HepG2 (cell line): ENCODE data around the gene TMEM183A. TPM values are rescaled to one million over a fixed set of nuclear protein-coding genes. Genes with fewer than 3 reads are reported as not detected.

ENCODE experiments used
- FOSL2 ChIP-seq: sonication (generic); formaldehyde crosslinking; IDR thresholded peaks from 2 replicates; pipeline ENCODE4 v1.4.0; 2020; ENCODE audit warnings: missing genetic modification reagents
- IRF1 ChIP-seq: sonication (generic); formaldehyde crosslinking; IDR thresholded peaks from 2 replicates; pipeline ENCODE4 v1.4.0; 2020; ENCODE audit warnings: low read depth, mild to moderate bottlenecking, missing genetic modification reagents
- LBX2 ChIP-seq: sonication (generic); formaldehyde crosslinking; IDR thresholded peaks from 2 replicates; pipeline ENCODE4 v1.5.0; 2020; ENCODE audit warnings: missing genetic modification reagents, mild to moderate bottlenecking, borderline replicate concordance
- RFXAP ChIP-seq: sonication (generic); formaldehyde crosslinking; IDR thresholded peaks from 2 replicates; pipeline ENCODE4 v1.4.0; 2020; ENCODE audit warnings: missing genetic modification reagents, borderline replicate concordance
- SNAPC4 ChIP-seq: sonication (generic); formaldehyde crosslinking; IDR thresholded peaks from 2 replicates; pipeline ENCODE4 v1.4.0; 2020; ENCODE audit warnings: mild to moderate bottlenecking, missing genetic modification reagents
- SRY ChIP-seq: sonication (generic); formaldehyde crosslinking; IDR thresholded peaks from 2 replicates; pipeline ENCODE4 v1.8.0; 2022; ENCODE audit warnings: mild to moderate bottlenecking, missing genetic modification reagents
- TARDBP ChIP-seq: sonication (generic); formaldehyde crosslinking; IDR thresholded peaks from 2 replicates; pipeline ENCODE4 v1.8.0; 2022; ENCODE audit warnings: mild to moderate bottlenecking, missing genetic modification reagents
- TBL1XR1 ChIP-seq: fragments of 150-350 bp; IDR thresholded peaks from 2 replicates; pipeline ENCODE4 v1.6.1; 2014; ENCODE audit warnings: borderline replicate concordance, low read length; ENCODE audit not compliant: partially characterized antibody
- TOE1 ChIP-seq: sonication (generic); formaldehyde crosslinking; IDR thresholded peaks from 2 replicates; pipeline ENCODE4 v1.4.0; 2020; ENCODE audit warnings: mild to moderate bottlenecking, missing genetic modification reagents
- ZBTB4 ChIP-seq: sonication (generic); formaldehyde crosslinking; IDR thresholded peaks from 2 replicates; pipeline ENCODE4 v1.4.0; 2020; ENCODE audit warnings: missing genetic modification reagents, mild to moderate bottlenecking, borderline replicate concordance
- ZMYM2 ChIP-seq: sonication (generic); formaldehyde crosslinking; IDR thresholded peaks from 2 replicates; pipeline ENCODE4 v1.8.0; 2022; ENCODE audit warnings: mild to moderate bottlenecking, missing genetic modification reagents
- ZNF280D ChIP-seq: sonication (generic); formaldehyde crosslinking; IDR thresholded peaks from 2 replicates; pipeline ENCODE4 v1.5.1; 2020; ENCODE audit warnings: mild to moderate bottlenecking, missing genetic modification reagents
- polyA plus RNA-seq, 8 experiments: library from polyadenylated mRNA; depleted of rRNA in 3 of 8; stranded (reverse) in 7 of 8; unstranded in 1 of 8; fragments of >200 nt; fragmentation: Illumina TruSeq in 4 of 8; extraction: Trizol in 4 of 8; gene quantifications; 2 replicates each; pipeline versions ENCODE4 v1.2.1 to v1.2.3, GENCODE V29; 2011 to 2016; ENCODE audit warnings: low read depth in 4 of 8, missing spikeins in 1 of 8, mixed read lengths in 1 of 8; ENCODE audit not compliant: insufficient read depth in 1 of 8
- total RNA-seq, 5 experiments: library from RNA; depleted of rRNA; stranded (reverse); fragments of >200 nt; fragmentation: Illumina TruSeq; extraction: Trizol; gene quantifications; 2 replicates each; pipeline ENCODE4 v1.2.3, GENCODE V29; 2016; ENCODE audit warnings: low read depth in 1 of 5

TMEM183A gene
- total and polyA plus RNA-seq, 2 of the 13 experiments (the other 11 are each of a cell fraction or from before 2014, with no cell fraction given) = 59.7 to 82.0 TPM

- TF ChIP-seq IRF1 (no peak), TARDBP (CRISPR knock-in tag) (peak; percentile 35; the same call in 1 of the 2 replicates), ZNF280D (no peak), LBX2 (CRISPR knock-in tag) (no peak), ZBTB4 (no peak), ZMYM2 (CRISPR knock-in tag) (no peak), RFXAP (CRISPR knock-in tag) (no peak), SNAPC4 (CRISPR knock-in tag) (no peak), SRY (CRISPR knock-in tag) (peak; percentile 72; the same call in 1 of the 2 replicates), TOE1 (no peak), FOSL2 (CRISPR knock-in tag) (no peak), TBL1XR1 (no peak)
Observed at GRCh38 chr1:202967684-202968281, 39.4 kb upstream of the TMEM183A start (continued).
